Measurements from ENCODE around the gene AMIGO3. TPM values are rescaled to one million over a fixed set of nuclear protein-coding genes. Genes with fewer than 3 reads are reported as not detected.

AMIGO3 gene
- total and polyA plus RNA-seq, 2 of the 8 experiments (the other 6 are each of a cell fraction or from before 2014, with no cell fraction given): 1.6 to 8.8 TPM

- no peak overlapping the region for H3K18ac ChIP-seq (ENCODE audit: extremely low read depth, low read length)
- H3K23ac ChIP-seq (ENCODE audit: insufficient read length): no peak overlapping the region
- no peak overlapping the region for H2BK5ac ChIP-seq (ENCODE audit: low read depth, low read length)
- no peak overlapping the region for H3K27ac ChIP-seq (ENCODE audit: low read depth, low read length)
- peaks cover 4 to 5% (median 5%) of the 10 kb centered on the region in 4 experiments; a peak in 5 of 8 replicates for H3K36me3 ChIP-seq (ENCODE audit: control insufficient read depth in 2 of 4, insufficient read depth in 4 of 4, low read length in 3 of 4)
- 96% methylated on average over 11 of the region's 17 CpGs; no CpG with 5 or more reads in 1 of the 2 experiments for WGBS, 2 experiments (ENCODE audit: extremely low coverage in 1 of 2, insufficient coverage in 1 of 2, insufficient read length in 1 of 2, insufficient replicate concordance in 2 of 2, low coverage in 1 of 2, low lambda C conversion rate in 2 of 2, missing lambda C conversion rate in 1 of 2)
- no peak overlapping the region for H2AK5ac ChIP-seq (ENCODE audit: low read depth, low read length)
- H2BK12ac ChIP-seq (ENCODE audit: low read depth, low read length): no peak overlapping the region
- no peaks in the 10 kb centered on the region for H3K27me3 ChIP-seq (replicated peaks in 1 of 4; ENCODE audit: control insufficient read depth in 3 of 4, extremely low read depth in 1 of 4, insufficient read depth in 3 of 4, low read length in 3 of 4)
- no peak overlapping the region for H3K9ac ChIP-seq (replicated peaks in 1 of 4; ENCODE audit: extremely low read depth in 1 of 4, low read depth in 3 of 4, low read length in 3 of 4)
- no peak for DNase-seq (ENCODE audit: low read depth in 1 of 2, low spot score in 2 of 2)
- no peak overlapping the region for H3K4ac ChIP-seq (replicated peaks; ENCODE audit: insufficient read length, low read depth, low read length)
- H4K5ac ChIP-seq (ENCODE audit: insufficient read length, low read depth, low read length): no peak overlapping the region
- H3K4me1 ChIP-seq (replicated peaks in 1 of 4; ENCODE audit: control insufficient read depth in 3 of 4, insufficient read depth in 4 of 4, low read length in 3 of 4): peaks cover 0 to 9% (median 5%) of the 10 kb centered on the region in 4 experiments; a peak in 5 of 7 replicates
- FAIRE-seq: no peak
- H2BK120ac ChIP-seq (replicated peaks; ENCODE audit: low read depth, low read length): no peak overlapping the region
- H3K4me2 ChIP-seq (ENCODE audit: insufficient read depth in 1 of 2, low read depth in 2 of 2, low read length in 2 of 2): no peak overlapping the region
- H4K91ac ChIP-seq (replicated peaks; ENCODE audit: insufficient read length, low read length): no peak overlapping the region
- H4K20me1 ChIP-seq (replicated peaks in 1 of 2; ENCODE audit: control insufficient read depth in 1 of 2, insufficient read depth in 2 of 2, low read length in 2 of 2): peaks cover 0 to 14% of the 10 kb centered on the region in 2 experiments
- no peaks in the 10 kb centered on the region for H3K9me3 ChIP-seq (ENCODE audit: insufficient read depth in 2 of 2, low read depth in 1 of 2, low read length in 1 of 2)
- H3K56ac ChIP-seq (replicated peaks; ENCODE audit: insufficient read length, low read depth, low read length): no peak overlapping the region
- H2BK20ac ChIP-seq (ENCODE audit: low read length): no peak overlapping the region
- no peak overlapping the region for H3K14ac ChIP-seq (ENCODE audit: insufficient read length)
- H4K8ac ChIP-seq (ENCODE audit: extremely low read depth, insufficient read depth, low read length): no peak overlapping the region
- no peak overlapping the region for H2AFZ ChIP-seq (ENCODE audit: low read length)
- ChIA-PET CTCF (ENCODE audit: partially characterized antibody) (interaction anchor here (9.7 kb wide), 1 partner anchor 13 kb away, joined by 127 read pairs; the partner anchor contains the start of gene AMIGO3), POLR2A (ENCODE audit: partially characterized antibody) (interaction anchor here (0.7 to 5.7 kb wide), 2 partner anchors 13 to 61 kb away, joined by 3 to 57 read pairs; partner anchors contain the start of gene AMIGO3)
- no peak overlapping the region for H3K4me3 ChIP-seq (ENCODE audit: extremely low read depth in 1 of 4, insufficient read depth in 2 of 4, low read depth in 3 of 4, low read length in 4 of 4)
- no peak overlapping the region for H2BK15ac ChIP-seq (ENCODE audit: low read length)
- no peaks in the 10 kb centered on the region for H3K23me2 ChIP-seq (ENCODE audit: low read depth, low read length)
- H3K79me1 ChIP-seq (ENCODE audit: low read depth, low read length): no peaks in the 10 kb centered on the region
- H3K79me2 ChIP-seq (ENCODE audit: control insufficient read depth in 1 of 2, insufficient read depth in 2 of 2, low read length in 2 of 2): no peaks in the 10 kb centered on the region
- TF ChIP-seq SAP30 (IDR thresholded peaks at IDR 0.05; ENCODE audit: insufficient read depth, insufficient replicate concordance, low read length) (no peak), SIN3A (conservative IDR thresholded peaks at IDR 0.05 in 1 of 2, IDR thresholded peaks at IDR 0.05 in 1 of 2; ENCODE audit: low read depth in 1 of 2, low read length in 2 of 2) (no peak), SP1 (IDR thresholded peaks at IDR 0.05; ENCODE audit: low read depth, low read length) (no peak), NRF1 (IDR thresholded peaks at IDR 0.05; ENCODE audit: low read depth, low read length) (no peak), USF2 (IDR thresholded peaks at IDR 0.05; ENCODE audit: low read length) (no peak), RNF2 (IDR thresholded peaks at IDR 0.05; ENCODE audit: borderline replicate concordance, low read depth, low read length, missing control alignments, poor library complexity, severe bottlenecking) (no peak), HDAC6 (IDR thresholded peaks at IDR 0.05; ENCODE audit: low read depth, low read length) (no peak), ATF2 (IDR thresholded peaks at IDR 0.05; ENCODE audit: low read length) (no peak), ASH2L (IDR thresholded peaks at IDR 0.05; ENCODE audit: low read length) (no peak), CREB1 (IDR thresholded peaks at IDR 0.05) (no peak)
Observed at GRCh38 chr3:49705390-49705960, 14.0 kb downstream of the AMIGO3 start.
